GM21576 (cell line): ENCODE results near the gene OR9G1.
"Not testable (repeated sequence)": the region's sequence is repeated elsewhere in the genome, so short reads cannot be mapped to it uniquely, and the experiment has no call there.

ENCODE experiments used
- ATAC-seq: cut with Tn5 transposase; IDR thresholded peaks from one replicate; pipeline ENCODE4 v1.9.1; 2021; ENCODE audit warnings: mild to moderate bottlenecking, moderate library complexity; ENCODE audit not compliant: unreplicated experiment

OR9G1 gene

GRCh38 chr11:56698795-56699194, at the start of gene OR9G1:
Gene OR9G1, plus strand, starts transcription at chr11:56699095. Its CDS starts 1,293 bp downstream, at chr11:56700388.
- ATAC-seq, result no peak

- no peak for ATAC-seq
Measured at GRCh38 chr11:56659755-56660154, 39.1 kb upstream of the OR9G1 start.

- ATAC-seq, result no peak
Measured at GRCh38 chr11:56663386-56663785, 35.5 kb upstream of the OR9G1 start, which contains the start of gene OR5AR1. Gene OR5AR1, plus strand, starts transcription at chr11:56663686. Its CDS starts 0 bp downstream, at chr11:56663686.

GRCh38 chr11:56670984-56671383, 27.9 kb upstream of the OR9G1 start:
- no peak for ATAC-seq

GRCh38 chr11:56688554-56689100, 10.3 kb upstream of the OR9G1 start:
- ATAC-seq, result no peak

GRCh38 chr11:56691179-56691578, 7.7 kb upstream of the OR9G1 start:
- not testable (repeated sequence) for ATAC-seq

- ATAC-seq, result no peak
Measured at GRCh38 chr11:56693428-56693827, 5.5 kb upstream of the OR9G1 start.

- ATAC-seq, result no peak
Measured at GRCh38 chr11:56700242-56700913, 1.5 kb downstream of the OR9G1 start.

GRCh38 chr11:56700914-56701485, 2.1 kb downstream of the OR9G1 start:
- ATAC-seq, result no peak

GRCh38 chr11:56705784-56706396, 7.0 kb downstream of the OR9G1 start:
- no peak for ATAC-seq

- ATAC-seq, result no peak
Measured at GRCh38 chr11:56706486-56706885, 7.6 kb downstream of the OR9G1 start.

GRCh38 chr11:56714206-56714605, 15.3 kb downstream of the OR9G1 start:
- no peak for ATAC-seq

GRCh38 chr11:56716379-56716854, 17.5 kb downstream of the OR9G1 start:
- ATAC-seq, result no peak

GRCh38 chr11:56720513-56720912, 21.6 kb downstream of the OR9G1 start:
- no peak for ATAC-seq

GRCh38 chr11:56740107-56740506, 41.2 kb downstream of the OR9G1 start:
- no peak for ATAC-seq

- ATAC-seq, result no peak
Measured at GRCh38 chr11:56740886-56741285, 42.0 kb downstream of the OR9G1 start.

- no peak for ATAC-seq
Measured at GRCh38 chr11:56748597-56748996, 49.7 kb downstream of the OR9G1 start, which contains the start of gene OR9G4. Gene OR9G4, minus strand, starts transcription at chr11:56748697. Its CDS starts 4,931 bp downstream, at chr11:56743766.

- no peak for ATAC-seq
Measured at GRCh38 chr11:56750190-56750589, 51.3 kb downstream of the OR9G1 start.

GRCh38 chr11:56751480-56751879, 52.6 kb downstream of the OR9G1 start:
- no peak for ATAC-seq
